GM21528 (cell line): ENCODE results near the gene ANKRD34B.
"Not testable (repeated sequence)": the region's sequence is repeated elsewhere in the genome, so short reads cannot be mapped to it uniquely, and the experiment has no call there.

Source experiments
- ATAC-seq: cut with Tn5 transposase; IDR thresholded peaks from one replicate; pipeline ENCODE4 v1.9.1; 2021; ENCODE audit warnings: mild to moderate bottlenecking, moderate library complexity; ENCODE audit not compliant: unreplicated experiment, low FRiP score

The ANKRD34B gene

GRCh38 chr5:80569961-80570786 is at the start of gene ANKRD34B:
ANKRD34B (minus strand) TSS chr5:80570280; CDS start chr5:80560019, 10,261 bp downstream.
- ATAC-seq = no peak

GRCh38 chr5:80619086-80619485 is 49.0 kb upstream of the ANKRD34B start:
- no peak for ATAC-seq

DNA sequence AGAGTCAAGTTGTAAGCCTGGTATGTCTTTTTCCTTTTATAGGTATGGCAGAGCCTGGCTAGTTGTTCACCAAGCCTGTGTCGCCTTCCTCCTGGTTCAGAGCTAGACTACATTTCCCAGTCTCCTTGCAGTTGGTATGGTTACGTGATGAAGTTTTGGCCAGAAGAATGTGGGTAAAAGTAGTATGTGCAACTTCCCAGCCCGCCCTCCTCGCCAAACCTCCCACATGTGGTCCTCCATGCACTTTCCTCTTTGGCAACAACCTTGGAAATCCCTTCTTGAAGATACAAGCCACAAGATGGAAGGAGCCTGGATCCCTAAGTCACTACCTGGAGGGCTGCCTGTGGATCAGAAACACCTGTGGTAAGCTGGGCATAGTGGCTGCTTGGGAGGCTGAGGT is 48.4 kb upstream of the ANKRD34B start:
- ATAC-seq = no peak

DNA sequence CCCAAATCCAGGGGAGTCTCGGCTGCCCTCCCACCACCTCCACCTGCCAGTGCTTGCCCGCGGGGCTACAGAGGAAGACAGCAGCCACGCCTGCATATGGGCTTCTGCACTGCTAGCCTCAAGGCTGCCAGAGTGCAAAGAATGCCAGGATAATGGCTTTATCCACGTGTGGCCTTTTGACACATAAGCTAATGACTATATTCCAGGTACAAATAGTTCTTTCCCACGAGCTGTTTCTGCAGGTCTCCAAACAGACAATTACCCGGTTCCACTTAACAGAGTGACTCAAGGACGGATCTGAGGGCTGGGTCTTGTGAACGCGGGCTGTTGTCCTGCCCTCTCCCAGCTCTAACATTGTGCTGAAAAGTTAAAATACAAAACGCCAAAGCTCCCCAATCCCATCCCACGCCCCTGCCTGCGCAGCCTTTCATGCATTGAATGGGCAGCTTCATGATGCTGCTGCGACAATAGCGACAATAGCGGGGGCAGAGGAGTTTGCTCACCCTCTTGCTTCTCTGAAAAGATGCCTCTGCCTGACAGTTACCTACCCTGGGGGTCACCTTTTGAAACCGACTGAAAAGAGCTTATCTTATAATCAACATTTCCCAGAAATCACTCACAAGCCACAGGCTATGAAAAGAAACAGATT is 45.3 kb upstream of the ANKRD34B start:
- no peak for ATAC-seq

DNA sequence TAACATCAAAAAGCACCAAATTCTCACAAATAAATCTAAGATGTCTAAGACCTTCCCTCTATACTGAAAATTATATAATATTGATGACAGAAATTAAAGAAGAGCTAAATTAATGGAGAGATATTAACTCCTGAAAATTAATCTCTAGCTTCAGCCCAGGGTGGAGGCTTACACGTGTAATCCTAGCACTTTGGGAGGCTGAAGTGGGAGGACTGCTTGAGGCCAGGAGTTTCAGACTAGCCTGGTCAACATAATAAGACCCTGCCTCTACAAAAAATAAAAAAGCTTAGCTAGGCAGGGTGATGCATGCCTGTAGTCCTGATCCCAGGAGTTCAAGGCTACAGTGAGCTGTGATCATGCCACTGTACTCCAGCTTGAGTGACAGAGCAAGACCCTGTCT is 39.6 kb upstream of the ANKRD34B start:
- no peak for ATAC-seq

DNA sequence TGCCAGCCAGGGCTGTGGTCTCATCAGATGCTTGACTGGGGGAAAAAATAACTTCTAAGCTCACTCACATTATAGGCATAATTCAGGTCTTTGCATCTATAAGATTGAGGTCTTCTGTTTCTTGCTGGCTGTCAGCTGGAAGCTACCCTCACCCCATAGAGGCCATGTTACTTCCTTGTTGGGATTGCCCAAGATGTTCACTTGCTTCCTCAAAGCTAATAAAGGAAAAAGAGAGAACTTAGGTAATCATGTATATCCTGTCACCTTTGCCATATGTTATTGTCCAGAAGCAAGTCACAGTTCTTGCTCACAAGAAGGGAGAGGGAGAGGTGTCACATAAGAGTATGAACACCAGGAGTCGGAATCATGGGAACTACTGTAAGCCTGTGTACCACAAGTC is 38.7 kb upstream of the ANKRD34B start:
- ATAC-seq = no peak

DNA sequence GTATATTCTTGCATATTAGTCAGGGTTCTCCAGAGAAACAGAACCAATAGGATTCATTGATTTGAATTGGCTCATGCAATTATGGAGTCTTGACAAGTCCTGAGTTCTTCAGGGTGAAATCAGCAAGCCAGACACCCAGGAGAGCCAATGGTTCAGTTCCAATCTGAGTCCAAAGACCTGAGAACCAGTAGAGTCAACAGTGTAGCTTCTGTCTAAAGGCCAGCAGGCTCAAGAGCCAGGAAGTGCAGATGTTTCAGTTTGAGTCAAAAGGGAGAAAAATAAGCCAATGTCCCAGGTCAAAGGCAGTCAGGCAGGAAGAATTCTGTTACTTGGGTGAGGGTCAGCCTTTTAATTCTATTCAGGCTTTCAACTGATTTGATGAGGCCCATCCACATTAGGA is 37.8 kb upstream of the ANKRD34B start:
- ATAC-seq = no peak

DNA sequence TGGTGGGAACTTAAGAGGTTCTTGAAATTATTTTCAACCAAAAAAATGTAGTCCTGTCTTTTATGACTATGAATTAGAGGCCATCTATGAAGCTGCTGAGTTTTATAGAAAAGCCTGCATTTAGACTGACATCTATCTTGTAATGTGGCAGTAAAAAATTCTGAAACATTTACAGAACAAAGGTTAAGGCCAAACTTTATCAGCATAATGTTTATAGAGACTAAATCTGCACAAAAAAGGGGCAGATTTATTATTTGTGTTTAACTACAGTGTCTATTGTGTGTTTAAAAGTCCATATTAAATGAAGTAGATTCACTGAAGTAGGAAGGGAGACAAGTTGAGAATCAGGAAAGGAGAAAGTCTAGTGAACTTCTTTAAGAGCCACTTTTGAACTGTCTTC is 37.3 kb upstream of the ANKRD34B start:
- ATAC-seq = no peak

DNA sequence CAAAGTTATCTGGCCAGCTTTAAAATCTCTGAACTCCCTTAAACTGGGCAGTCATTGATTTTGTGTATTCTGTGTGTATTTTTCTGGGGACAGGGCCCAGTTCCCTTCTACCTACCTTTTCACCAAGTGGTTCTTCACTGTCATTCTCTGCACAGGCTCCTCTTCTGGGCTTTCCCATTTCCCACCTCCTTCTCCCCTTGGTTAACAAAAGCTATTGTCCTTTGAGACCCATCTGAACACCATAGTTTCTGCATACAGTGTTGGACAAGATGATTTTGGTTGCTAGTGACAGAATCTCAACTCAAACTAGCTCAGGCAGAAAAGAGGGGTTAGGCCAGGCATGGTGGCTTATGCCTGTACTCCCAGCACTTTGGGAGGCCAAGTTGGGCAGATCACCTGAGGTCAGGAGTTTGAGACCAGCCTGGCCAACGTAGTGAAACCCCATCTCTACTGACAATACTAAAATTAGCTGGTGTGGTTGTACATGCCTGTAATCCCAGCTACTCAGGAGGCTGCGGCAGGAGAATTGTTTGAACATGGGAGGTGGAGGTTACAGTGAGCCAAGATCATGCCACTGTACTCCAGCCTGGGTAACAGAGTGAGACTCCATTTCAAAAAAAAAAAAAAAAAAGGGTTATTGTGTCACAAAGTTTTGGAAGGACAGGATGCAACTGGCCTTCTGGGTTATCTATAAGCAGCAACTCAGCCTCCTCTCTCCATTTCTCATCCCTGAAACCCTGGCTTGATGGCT is 31.0 kb upstream of the ANKRD34B start:
- ATAC-seq = no peak

DNA sequence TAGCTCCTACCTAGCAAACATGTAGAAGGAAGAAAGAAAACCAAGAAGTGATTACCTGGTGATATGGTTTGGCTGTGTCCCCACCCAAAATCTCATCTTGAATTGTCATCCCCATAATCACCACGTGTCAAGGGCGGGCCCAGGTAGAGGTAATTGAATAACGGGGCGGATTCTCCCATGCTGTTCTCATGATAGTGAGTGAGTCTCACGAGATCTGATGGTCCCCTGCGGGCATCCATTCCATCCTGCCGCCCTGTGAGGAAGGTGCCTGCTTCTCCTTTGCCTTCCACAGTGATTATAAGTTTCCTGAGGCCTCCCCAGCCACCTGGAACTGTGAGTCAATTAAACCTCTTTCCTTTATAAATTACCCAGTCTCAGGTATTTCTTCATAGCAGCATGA is 27.4 kb upstream of the ANKRD34B start:
- no peak for ATAC-seq

DNA sequence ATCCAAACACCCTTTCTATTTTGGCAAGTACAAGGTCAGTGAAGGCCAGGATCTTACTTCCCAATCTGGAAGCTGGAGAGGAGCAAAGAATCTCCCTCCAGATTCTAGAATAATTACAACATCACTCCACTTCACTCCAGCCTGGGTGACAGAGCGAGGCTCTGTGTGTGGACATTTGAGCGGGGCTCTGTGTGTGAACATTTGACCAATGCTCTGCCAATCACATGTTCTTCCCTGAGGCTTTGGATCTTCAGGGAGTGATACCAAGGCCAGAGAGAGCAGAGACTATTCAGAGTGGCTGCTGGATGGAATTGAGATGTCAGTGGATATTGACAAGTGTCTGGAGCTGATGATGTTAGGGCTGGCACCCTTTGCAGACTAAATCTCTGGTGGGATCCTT is 24.7 kb upstream of the ANKRD34B start:
- ATAC-seq = no peak

- no peak for ATAC-seq
These were observed 22.7 kb upstream of the ANKRD34B start for GRCh38 chr5:80592761-80593160.

DNA sequence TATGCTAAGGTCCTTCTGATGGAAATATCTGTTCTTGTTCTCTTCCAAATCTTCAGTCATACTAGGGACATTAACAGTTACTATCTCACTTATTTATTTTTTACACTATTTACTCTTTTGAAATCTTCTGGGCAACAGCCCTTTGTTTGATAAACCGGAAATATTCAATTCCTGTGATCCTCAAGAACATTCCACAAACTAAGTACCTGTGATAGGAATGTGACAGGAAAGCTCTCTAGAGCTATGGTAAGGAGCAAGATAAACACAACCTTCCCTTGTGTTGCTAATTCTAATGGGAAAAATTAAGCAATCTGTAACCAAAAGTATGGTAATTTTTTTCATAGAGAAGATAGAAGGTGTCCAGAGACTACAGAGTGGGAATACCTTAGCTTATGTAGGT is 22.0 kb upstream of the ANKRD34B start:
- no peak for ATAC-seq

GRCh38 chr5:80591352-80591751 is 21.3 kb upstream of the ANKRD34B start:
- ATAC-seq = no peak

GRCh38 chr5:80590766-80591165 is 20.7 kb upstream of the ANKRD34B start:
- no peak for ATAC-seq

DNA sequence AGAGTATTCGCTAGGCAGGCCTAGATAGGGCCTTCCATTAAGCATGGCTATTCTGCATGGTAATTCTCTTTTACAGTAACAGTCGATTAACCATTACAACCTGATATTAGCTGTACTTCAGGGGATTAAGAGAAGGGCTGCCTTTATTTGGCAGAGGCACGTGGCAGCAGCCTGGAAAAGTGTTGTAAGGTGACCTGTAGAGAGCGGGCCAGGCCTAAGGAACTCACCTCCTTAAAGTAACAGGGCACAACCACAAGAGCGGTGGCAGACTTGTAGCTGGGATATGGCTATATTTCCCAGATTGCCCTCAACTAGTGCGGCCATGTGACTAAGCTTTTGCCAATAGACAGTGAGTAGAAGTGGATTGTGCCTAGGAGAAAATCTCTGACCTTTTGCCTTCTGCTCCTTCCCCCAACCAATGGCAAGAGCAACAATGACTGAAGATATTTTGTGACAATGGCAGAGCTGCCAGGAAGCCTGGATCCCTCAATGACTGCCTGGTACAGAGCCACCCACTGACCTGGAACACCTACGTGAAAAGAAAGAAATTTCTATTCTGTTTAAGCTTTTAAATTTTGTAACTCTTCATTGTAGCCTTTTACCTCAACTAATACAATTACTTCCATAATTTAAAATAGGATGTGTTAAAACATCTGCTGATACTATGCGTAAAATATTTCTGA is 18.9 kb upstream of the ANKRD34B start:
- no peak for ATAC-seq

DNA sequence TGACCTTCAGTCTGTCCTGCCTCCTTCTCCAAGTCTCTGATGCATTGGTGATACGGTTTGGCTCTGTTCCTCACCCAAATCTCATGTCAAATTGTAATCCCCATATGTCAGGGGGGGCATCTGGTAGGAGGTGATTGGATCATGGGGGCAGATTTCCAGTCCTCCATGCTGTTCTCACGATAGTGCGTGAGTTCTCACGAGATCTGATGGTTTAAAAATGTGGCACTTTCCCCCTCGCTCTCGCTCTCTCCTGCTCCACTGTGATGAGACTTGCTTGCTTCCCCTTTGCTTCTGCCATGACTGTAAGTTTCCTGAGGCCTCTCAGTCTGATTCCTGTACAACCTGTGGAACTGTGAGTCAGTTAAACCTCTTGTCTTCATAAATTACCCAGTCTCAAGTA is 14.7 kb upstream of the ANKRD34B start:
- ATAC-seq = no peak

GRCh38 chr5:80580291-80580690 is 10.2 kb upstream of the ANKRD34B start:
- ATAC-seq = not testable (repeated sequence)

- no peak for ATAC-seq
These were observed 9.0 kb upstream of the ANKRD34B start for GRCh38 chr5:80579050-80579449.

- ATAC-seq = no peak
These were observed 7.6 kb upstream of the ANKRD34B start for GRCh38 chr5:80577707-80578106.

GRCh38 chr5:80576383-80576782 is 6.3 kb upstream of the ANKRD34B start:
- ATAC-seq = no peak
